NCI-H1436 treated with DMSO at 0.1 percent for 48 hours (cell line): ENCODE data around the gene WNT1.

ENCODE experiments used
- DNase-seq: peaks from one replicate; lab custom pipeline; 2025; lab: John Stamatoyannopoulos, UW

WNT1 gene

DNA sequence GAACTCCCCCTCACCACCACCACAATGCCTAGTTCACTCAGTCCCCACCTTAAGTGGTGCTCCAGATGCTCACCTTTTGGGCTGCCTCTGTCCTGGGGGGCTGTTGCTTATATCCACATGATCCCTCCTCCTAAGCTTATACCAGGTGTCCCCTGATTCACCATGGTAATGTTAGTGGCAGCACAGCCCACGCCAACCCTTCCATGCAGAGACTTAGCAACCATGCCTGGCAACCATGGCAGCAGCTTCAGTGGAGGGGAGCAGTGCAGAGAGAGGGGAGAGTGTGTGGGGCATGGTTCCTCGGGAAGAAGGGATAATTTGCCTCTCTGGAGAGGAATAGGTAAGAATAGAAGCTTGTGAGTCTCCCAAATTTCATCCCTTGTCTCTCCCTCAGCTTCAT is 22.2 kb downstream of the WNT1 start:
- DNase-seq, result no peak

GRCh38 chr12:49008943-49009342 is 30.8 kb downstream of the WNT1 start:
- DNase-seq, result no peak

DNA sequence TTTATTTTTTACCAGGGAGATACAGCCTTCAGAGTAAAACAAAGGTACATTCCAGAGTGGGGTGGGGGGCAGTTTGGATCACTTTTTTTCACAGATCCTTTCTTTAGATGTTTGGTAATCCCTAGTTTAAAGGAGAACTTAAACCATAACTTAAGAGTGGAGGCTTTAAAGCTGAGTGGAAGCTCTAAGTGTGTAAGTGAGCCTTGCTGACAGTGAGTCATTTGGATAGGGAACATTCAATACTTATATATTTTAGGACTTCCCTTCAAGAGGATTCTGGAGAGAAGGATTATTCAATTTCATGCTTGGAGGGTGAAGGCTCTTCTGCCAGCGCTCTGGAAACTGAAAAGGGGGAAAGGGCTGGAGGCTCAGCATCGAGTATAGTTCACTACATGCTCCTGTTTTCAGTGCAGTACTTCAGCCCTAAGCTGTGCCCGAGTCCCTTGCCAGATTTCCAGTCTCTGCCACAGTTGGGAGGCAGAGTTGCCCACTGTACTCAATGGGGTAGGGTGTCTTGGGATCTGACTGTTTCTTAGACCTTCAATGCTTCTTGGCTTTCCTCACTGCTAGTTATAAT is 32.1 kb downstream of the WNT1 start:
- no peak for DNase-seq

- no peak for DNase-seq
Measured at GRCh38 chr12:49012739-49013138, 34.6 kb downstream of the WNT1 start.

DNA sequence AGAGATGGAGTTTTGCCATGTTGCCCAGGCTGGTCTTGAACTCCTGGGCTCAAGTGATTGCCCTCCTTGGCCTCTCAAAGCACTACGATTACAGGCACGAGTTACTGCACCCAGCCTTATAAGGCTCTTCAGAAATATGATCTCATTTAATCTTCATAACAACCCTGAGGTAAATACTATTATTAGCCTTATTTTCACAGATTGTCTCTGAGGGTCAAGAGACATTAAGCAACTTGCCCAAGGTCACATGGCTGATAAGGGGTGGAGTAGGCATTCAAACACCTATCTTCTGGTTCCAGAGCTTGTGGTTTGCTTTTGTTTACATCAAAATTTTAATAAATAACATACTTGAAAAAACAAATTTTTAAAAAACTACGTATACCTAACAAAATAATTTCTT is 35.3 kb downstream of the WNT1 start:
- DNase-seq, result no peak

- DNase-seq, result no peak
Measured at GRCh38 chr12:49014547-49014946, 36.4 kb downstream of the WNT1 start.

GRCh38 chr12:49015196-49015595 is 37.1 kb downstream of the WNT1 start:
- DNase-seq, result no peak

DNA sequence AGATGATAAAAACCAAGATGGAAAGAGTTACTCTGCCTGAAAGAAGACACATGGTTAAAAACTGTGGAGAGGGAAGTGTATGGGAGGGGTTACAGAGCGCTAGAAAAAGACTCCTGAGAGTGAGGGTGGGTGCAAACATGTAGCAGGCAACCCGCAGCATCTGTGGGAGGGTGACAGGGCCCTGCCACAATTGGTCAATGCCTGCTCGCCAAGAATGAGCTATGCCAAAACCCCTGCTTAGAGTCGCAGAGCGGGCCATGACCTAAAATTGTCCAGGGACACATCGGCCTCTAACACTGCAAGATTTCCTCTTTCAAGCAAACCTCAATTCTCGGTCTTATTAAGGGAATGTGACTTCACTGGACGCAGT is 39.8 kb downstream of the WNT1 start:
- DNase-seq, result no peak

DNA sequence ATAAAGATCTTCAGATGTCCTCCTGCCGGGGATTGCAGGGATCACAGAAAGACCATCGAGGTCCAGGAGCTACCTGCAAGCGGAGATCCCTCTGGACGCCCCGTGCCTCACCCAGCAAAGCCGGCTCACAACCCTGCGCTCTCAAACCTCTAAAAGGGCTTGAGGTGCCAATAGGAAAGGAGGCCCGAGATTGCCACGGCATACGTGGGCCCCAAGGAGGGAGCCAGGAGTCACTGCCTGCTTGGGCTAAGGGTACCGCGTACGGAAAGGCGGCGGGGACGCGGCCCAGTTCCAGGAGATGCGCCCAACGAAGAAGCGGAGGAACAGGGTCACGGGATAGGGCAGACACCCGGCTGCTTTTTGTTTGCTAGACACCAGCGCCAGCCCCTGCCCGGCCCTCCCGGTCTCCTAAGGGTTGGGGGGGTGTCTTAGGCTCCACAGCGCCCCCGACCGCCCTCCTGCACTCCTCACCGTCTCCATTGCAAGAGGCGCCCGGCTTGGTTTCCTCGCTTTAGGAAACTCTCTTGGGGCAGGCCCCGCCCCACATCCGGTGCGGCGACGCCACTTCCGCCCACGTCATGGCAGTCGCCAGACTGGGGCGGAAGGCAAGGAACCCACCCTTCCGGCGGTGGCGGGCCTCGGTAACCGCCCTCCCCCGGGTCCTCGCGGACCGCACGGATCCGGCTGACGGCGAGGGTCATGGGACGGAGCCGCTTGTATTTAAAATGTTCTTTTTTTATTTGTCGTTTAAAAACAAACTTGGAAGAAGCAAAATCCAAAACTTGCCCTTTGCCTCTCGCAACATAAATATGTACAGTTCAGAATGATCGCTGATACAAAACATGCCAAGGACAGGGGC is 40.4 kb downstream of the WNT1 start, which contains the start of gene PRKAG1:
Gene PRKAG1, minus strand, starts transcription at position 516 of the 859 bp plus-strand sequence. Its CDS starts 36 bp downstream, at position 480.
- peak; percentile 85 for DNase-seq

GRCh38 chr12:49019120-49019430 is 41.0 kb downstream of the WNT1 start:
- DNase-seq, result no peak

- DNase-seq, result no peak
Measured at GRCh38 chr12:49019443-49020324, 41.6 kb downstream of the WNT1 start.

DNA sequence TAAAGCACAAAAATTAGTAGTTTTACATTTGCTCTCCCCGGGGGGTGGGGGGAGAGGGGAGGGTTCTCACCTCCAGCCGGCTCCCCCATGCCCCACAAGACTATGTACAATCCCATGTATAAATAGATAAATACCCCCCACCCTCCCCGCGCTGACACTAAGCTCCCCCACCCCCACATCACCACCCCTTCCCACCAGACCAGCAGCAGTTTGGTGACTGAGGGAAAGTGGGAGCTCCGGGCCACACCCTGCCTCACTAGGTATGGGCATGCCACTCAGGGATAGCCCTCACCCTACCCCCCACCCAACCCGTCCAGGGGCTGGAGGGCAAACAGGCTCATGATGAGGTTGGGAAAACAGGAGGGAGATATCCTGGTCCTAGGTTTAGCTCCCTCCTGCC is 42.3 kb downstream of the WNT1 start:
- no peak for DNase-seq

DNA sequence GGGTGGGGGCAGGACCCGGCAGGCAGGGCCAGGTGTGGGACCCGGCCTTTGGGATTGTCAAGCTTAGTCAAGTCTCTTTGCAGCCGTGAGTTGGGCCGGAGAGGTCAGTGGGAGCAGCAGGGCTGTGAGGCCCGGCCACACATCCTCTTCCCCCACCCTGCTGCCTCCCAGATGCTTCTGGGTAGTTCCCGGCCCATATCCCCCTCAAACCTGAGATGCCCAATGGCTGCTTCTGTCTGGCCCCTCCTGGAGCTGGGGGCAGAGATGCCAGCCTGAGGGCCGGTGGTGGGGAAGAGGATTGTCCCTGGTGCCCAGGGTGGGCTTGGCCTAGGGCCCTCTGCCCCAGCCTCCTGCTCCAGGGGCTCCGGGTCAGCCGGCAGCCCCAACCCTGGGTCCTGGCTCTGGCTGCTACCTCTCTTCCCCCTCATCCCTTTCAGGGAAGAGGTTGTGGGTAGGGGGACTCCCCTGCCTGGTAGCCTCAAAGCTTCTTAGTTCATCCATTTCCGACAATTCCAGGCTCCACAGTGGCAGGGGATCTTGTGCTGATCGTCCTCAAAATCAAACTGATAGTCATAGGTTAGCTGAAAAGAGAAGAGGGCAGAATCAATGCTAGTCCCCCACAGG is 43.3 kb downstream of the WNT1 start:
- DNase-seq, result no peak

- DNase-seq, result no peak
Measured at GRCh38 chr12:49022558-49023178, 44.5 kb downstream of the WNT1 start.

GRCh38 chr12:49023812-49024211 is 45.7 kb downstream of the WNT1 start:
- no peak for DNase-seq

- no peak for DNase-seq
Measured at GRCh38 chr12:49024543-49024942, 46.4 kb downstream of the WNT1 start.

- no peak for DNase-seq
Measured at GRCh38 chr12:49025463-49025862, 47.3 kb downstream of the WNT1 start.

GRCh38 chr12:49026101-49026500 is 48.0 kb downstream of the WNT1 start:
- no peak for DNase-seq

GRCh38 chr12:49026678-49027480 is 48.8 kb downstream of the WNT1 start:
- DNase-seq, result no peak

DNA sequence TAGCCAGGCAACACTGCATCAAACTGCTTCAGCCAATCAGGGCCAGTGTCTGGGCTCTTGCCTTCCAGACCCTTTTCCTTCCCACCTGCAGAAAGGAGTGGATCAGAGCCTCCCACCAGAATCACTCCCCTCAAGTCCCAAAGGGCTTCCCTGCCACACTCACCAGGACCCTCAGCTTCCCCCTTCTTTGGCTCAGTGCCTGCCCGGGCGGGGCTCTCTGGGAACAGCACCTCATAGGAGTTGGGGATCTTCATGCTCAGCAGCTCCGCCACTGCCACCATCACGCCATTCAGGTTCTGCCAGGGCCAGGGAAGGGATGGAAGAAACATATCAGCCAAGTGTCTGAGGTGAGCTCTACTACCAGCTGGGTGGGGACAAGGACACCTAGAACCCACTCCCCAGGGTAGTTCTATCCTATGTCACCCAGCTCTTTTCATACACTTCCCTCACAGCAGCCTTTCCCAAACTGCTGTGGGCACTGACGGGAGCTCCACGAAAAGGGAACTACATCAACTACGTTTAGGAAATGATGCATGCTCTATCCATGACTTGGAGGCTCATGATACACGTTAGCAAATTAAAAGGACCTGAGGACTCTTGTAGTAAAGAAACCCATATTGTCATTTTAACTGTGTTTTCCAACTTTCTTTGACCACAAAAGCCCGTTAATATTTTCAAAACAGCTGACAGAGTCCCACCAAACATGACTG is 49.9 kb downstream of the WNT1 start:
- DNase-seq, result no peak
